Measurements from ENCODE around the gene KCNAB1.

DNA sequence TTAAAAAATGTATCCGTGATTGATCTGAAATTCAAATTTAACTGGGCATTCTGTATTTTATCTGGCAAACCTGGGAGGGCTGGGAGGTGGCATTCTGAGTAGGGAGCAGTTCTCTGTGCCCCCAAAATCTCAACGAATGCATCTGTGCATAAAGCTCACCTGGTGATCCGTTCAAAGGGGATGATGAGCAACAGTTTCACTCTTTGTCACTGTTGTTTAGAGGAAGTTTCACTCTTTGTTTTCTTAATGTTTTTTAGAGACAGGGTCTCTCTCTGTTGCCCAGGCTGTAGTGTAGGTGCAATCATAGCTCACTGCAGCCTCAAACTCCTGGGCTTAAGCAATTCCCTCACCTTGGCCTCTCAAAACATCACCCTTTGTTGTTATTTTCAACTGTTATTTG, 247.8 kb downstream of the KCNAB1 start:
- no peak for TF ChIP-seq POLR2A (IDR thresholded peaks at IDR 0.05; ENCODE audit: low read length)
- no peak for TF ChIP-seq GATA1 (IDR thresholded peaks at IDR 0.05; ENCODE audit: low read depth, low read length)

Data from erythroblast (primary cell).